Caco-2 (cell line): Measurements from ENCODE around the gene TRAF3. TPM values are rescaled to one million over a fixed set of nuclear protein-coding genes. Genes with fewer than 3 reads are reported as not detected.

Experiments used
- BruUV-seq: library from RNA; stranded (reverse); fragments of 400-500 nt; replicated peaks from 2 replicates; lab custom pipeline; 2021; lab: Mats Ljungman, UMichigan
- CTCF ChIA-PET: fragments of 300-600 bp; sonication (Branson Sonifier 250); formaldehyde crosslinking; loops from one replicate; lab custom pipeline; 2022; ENCODE audit warnings: antibody characterized with exemption; lab: Charles Lee
- POLR2A ChIA-PET: fragments of 300-600 bp; sonication (Branson Sonifier 250); formaldehyde crosslinking; loops from one replicate; lab custom pipeline; 2022; ENCODE audit warnings: antibody characterized with exemption; lab: Charles Lee
- DNase-seq, 2 experiments: peaks; one replicate each; pipeline versions ENCODE4 v3.0.0 to v3.0.0-alpha.2; 2020 to 2022
- H3K27me3 ChIP-seq: replicated peaks from 2 replicates; pipeline ENCODE4 v1.6.0; 2011; ENCODE audit warnings: low read length; ENCODE audit not compliant: control insufficient read depth, insufficient read depth
- H3K36me3 ChIP-seq: 2 replicates; pipeline ENCODE4 v1.5.1; 2011; ENCODE audit warnings: low read length; ENCODE audit not compliant: control insufficient read depth, insufficient read depth
- H3K4me1 ChIP-seq: fragments of 250-450 bp; sonication (Bioruptor Pico); 2 replicates; pipeline ENCODE4 v1.5.1; 2020; ENCODE audit warnings: mild to moderate bottlenecking
- H3K4me3 ChIP-seq: 2 replicates; pipeline ENCODE4 v1.5.1; 2011; ENCODE audit warnings: low read depth, mild to moderate bottlenecking, control low read depth, low read length
- H3K9me3 ChIP-seq: fragments of 250-450 bp; sonication (Bioruptor Pico); 2 replicates; pipeline ENCODE4 v1.5.1; 2020; ENCODE audit warnings: mild to moderate bottlenecking, moderate library complexity
- H3K27ac Mint-ChIP-seq: one replicate; pipeline ENCODE4 v1.8.0; 2022; ENCODE audit warnings: mixed read lengths; ENCODE audit not compliant: unreplicated experiment
- H3K27me3 Mint-ChIP-seq: one replicate; pipeline ENCODE4 v1.8.0; 2022; ENCODE audit warnings: mixed read lengths; ENCODE audit not compliant: insufficient read depth, unreplicated experiment
- H3K36me3 Mint-ChIP-seq: one replicate; pipeline ENCODE4 v1.8.0; 2022; ENCODE audit warnings: mild to moderate bottlenecking, mixed read lengths; ENCODE audit not compliant: insufficient read depth, unreplicated experiment
- H3K4me1 Mint-ChIP-seq: one replicate; pipeline ENCODE4 v1.8.0; 2022; ENCODE audit warnings: low read depth, mixed read lengths; ENCODE audit not compliant: unreplicated experiment
- H3K4me3 Mint-ChIP-seq: one replicate; pipeline ENCODE4 v1.8.0; 2022; ENCODE audit warnings: mild to moderate bottlenecking, moderate library complexity, mixed read lengths; ENCODE audit not compliant: unreplicated experiment
- H3K9me3 Mint-ChIP-seq: one replicate; pipeline ENCODE4 v1.8.0; 2022; ENCODE audit warnings: mixed read lengths; ENCODE audit not compliant: unreplicated experiment
- intact Hi-C: fragments of 100-400 bp; cut with micrococcal nuclease; formaldehyde crosslinking; loops from one replicate; pipeline ENCODE4 v1.10.0; 2022; ENCODE audit not compliant: unreplicated experiment
- total RNA-seq: library from RNA; stranded (reverse); gene quantifications from 2 replicates; pipeline ENCODE4 v1.2.3, GENCODE V29; 2022
- TF ChIP-seq, protein P1 (sequence below), 2 experiments: fragments of 200-600 bp in 1 of 2; IDR thresholded peaks; 1 replicate in 1 of 2; 2 replicates in 1 of 2; pipeline versions ENCODE4 v1.5.1 to v1.8.0; 2011 to 2022; ENCODE audit warnings: antibody characterized with exemption in 1 of 2, control low read depth in 1 of 2, inconsistent platforms in 1 of 2, low read depth in 1 of 2, low read length in 1 of 2, mild to moderate bottlenecking in 1 of 2, moderate library complexity in 1 of 2; ENCODE audit not compliant: insufficient read depth in 1 of 2, severe bottlenecking in 1 of 2, unreplicated experiment in 1 of 2

The TRAF3 gene
- total RNA-seq, 1 experiment from 2014 or later, result 16.6 TPM

DNA sequence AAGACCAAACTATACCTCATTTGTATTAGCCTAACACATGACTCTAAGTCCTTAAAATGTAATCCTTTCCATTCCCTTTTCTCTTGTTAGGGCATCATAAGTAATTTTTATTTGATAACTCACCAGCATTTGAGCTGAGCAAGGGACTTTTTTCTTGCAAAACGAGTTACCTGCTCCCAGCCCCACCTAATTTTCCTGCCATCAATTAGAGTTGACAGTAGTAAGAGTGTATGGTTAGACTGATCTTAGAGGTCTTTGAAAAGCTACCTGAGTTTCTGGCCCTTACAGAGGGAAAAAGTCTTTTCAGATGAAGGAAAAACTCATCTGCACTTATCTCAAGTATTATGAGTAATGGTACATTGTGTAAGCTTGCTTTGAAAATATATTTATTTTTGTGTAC is 111.5 kb downstream of the TRAF3 start:
- Mint-ChIP-seq H3K36me3 (peaks cover 5% of the 10 kb centered on the region), H3K4me1 (no peaks in the 10 kb centered on the region), H3K27ac (no peak overlapping the region), H3K9me3 (no peaks in the 10 kb centered on the region), H3K27me3 (no peaks in the 10 kb centered on the region), H3K4me3 (no peak overlapping the region)
- BruUV-seq, result no TSS peak
- TF ChIP-seq, protein P1, sequence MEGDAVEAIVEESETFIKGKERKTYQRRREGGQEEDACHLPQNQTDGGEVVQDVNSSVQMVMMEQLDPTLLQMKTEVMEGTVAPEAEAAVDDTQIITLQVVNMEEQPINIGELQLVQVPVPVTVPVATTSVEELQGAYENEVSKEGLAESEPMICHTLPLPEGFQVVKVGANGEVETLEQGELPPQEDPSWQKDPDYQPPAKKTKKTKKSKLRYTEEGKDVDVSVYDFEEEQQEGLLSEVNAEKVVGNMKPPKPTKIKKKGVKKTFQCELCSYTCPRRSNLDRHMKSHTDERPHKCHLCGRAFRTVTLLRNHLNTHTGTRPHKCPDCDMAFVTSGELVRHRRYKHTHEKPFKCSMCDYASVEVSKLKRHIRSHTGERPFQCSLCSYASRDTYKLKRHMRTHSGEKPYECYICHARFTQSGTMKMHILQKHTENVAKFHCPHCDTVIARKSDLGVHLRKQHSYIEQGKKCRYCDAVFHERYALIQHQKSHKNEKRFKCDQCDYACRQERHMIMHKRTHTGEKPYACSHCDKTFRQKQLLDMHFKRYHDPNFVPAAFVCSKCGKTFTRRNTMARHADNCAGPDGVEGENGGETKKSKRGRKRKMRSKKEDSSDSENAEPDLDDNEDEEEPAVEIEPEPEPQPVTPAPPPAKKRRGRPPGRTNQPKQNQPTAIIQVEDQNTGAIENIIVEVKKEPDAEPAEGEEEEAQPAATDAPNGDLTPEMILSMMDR (IDR thresholded peaks at IDR 0.05; ENCODE audit: insufficient read depth in 1 of 2, low read depth in 1 of 2, low read length in 1 of 2, severe bottlenecking in 1 of 2, unreplicated experiment in 1 of 2), result no peak
- DNase-seq, result no peak
- intact Hi-C loops, result no loop called here
- ChIA-PET CTCF (no interaction called here), POLR2A (no interaction called here)
- Histone ChIP-seq H3K36me3 (no peaks in the 10 kb centered on the region; the same call in 1 of the 2 replicates), H3K27me3 (no peaks in the 10 kb centered on the region), H3K4me3 (no peak overlapping the region), H3K4me1 (no peaks in the 10 kb centered on the region; the same call in 1 of the 2 replicates), H3K9me3 (no peaks in the 10 kb centered on the region)

DNA sequence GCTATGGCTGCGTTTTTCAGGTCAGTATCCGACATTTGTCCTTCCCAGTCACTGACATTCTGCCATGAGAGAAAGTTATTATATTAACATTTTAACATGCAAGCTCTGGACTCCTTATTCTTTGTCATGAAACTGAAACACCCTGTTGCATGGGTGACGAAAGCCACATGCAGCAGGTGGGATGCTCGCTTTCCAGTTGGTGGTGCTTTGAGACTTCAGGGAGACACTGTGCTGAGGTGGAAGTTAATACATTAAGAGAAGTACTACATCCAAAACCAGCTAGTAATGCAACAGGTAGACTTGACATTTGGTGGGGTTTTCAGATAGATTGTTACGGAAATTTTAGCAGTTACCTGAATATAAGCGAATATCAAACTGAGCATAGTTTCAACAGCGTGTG is 112.4 kb downstream of the TRAF3 start:
- BruUV-seq, result no TSS peak
- Mint-ChIP-seq H3K9me3 (no peaks in the 10 kb centered on the region), H3K27ac (no peak overlapping the region), H3K4me3 (no peak overlapping the region), H3K4me1 (no peaks in the 10 kb centered on the region), H3K36me3 (peaks cover 5% of the 10 kb centered on the region), H3K27me3 (no peaks in the 10 kb centered on the region)
- Histone ChIP-seq H3K27me3 (no peaks in the 10 kb centered on the region), H3K9me3 (no peaks in the 10 kb centered on the region), H3K4me3 (no peak overlapping the region), H3K4me1 (no peaks in the 10 kb centered on the region; the same call in 1 of the 2 replicates), H3K36me3 (no peaks in the 10 kb centered on the region; the same call in 1 of the 2 replicates)
- POLR2A ChIA-PET, result no interaction called here
- CTCF ChIA-PET, result no interaction called here
- intact Hi-C loops, result no loop called here
- DNase-seq, result no peak
- TF ChIP-seq, protein P1 (IDR thresholded peaks at IDR 0.05; ENCODE audit: insufficient read depth in 1 of 2, low read depth in 1 of 2, low read length in 1 of 2, severe bottlenecking in 1 of 2, unreplicated experiment in 1 of 2), result no peak

DNA sequence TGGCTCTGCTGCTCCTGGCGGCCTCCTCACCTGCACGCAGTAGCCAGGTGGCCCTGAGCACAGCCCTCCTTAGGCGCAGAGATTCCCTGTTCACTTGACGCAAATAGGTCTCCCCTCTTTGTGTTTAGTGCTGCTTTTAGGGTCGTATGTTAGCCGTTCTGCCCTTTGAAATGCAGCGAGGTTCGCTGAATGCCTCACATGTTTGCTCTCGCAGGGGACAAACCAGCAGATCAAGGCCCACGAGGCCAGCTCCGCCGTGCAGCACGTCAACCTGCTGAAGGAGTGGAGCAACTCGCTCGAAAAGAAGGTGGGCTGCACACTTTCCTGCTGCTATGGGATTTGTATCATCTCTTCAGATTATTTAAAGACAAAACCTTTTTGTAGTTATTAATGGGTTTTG is 113.9 kb downstream of the TRAF3 start:
- DNase-seq, result no peak
- CTCF ChIA-PET, result no interaction called here
- no TSS peak for BruUV-seq

More for the DNA sequence above, 113.9 kb downstream of the TRAF3 start:
- TF ChIP-seq, protein P1 (IDR thresholded peaks at IDR 0.05; ENCODE audit: insufficient read depth in 1 of 2, low read depth in 1 of 2, low read length in 1 of 2, severe bottlenecking in 1 of 2, unreplicated experiment in 1 of 2), result no peak
- Mint-ChIP-seq H3K9me3 (no peaks in the 10 kb centered on the region), H3K27ac (no peak overlapping the region), H3K4me1 (no peaks in the 10 kb centered on the region), H3K27me3 (no peaks in the 10 kb centered on the region), H3K4me3 (no peak overlapping the region), H3K36me3 (peaks cover 5% of the 10 kb centered on the region)
- no peak overlapping the region for H3K4me3 ChIP-seq
- no peaks in the 10 kb centered on the region for H3K9me3 ChIP-seq
- intact Hi-C loops, result no loop called here
- H3K27me3 ChIP-seq, result no peaks in the 10 kb centered on the region
- H3K4me1 ChIP-seq, result no peaks in the 10 kb centered on the region; the same call in 1 of the 2 replicates
- no peaks in the 10 kb centered on the region for H3K36me3 ChIP-seq
- POLR2A ChIA-PET, result no interaction called here
